K562 (cell line): Measurements from ENCODE around the gene TMEM114. TPM values are rescaled to one million over a fixed set of nuclear protein-coding genes. Genes with fewer than 3 reads are reported as not detected.

Experiments
- ATAC-seq: fragments of 200-7000 bp; cut with Tn5 transposase; 3 replicates; pipeline ENCODE4 v1.9.1; 2020; ENCODE audit warnings: moderate library complexity
- BruUV-seq: library from RNA; stranded (reverse); fragments of 400-500 nt; replicated peaks from 2 replicates; lab custom pipeline; 2021; lab: Mats Ljungman, UMichigan
- CTCF ChIA-PET: fragments of 300-600 bp; formaldehyde crosslinking; extraction: SDS; loops from one replicate; lab custom pipeline; 2021; ENCODE audit warnings: low intra/inter-chr PET ratio; lab: Yijun Ruan, JAX
- POLR2A ChIA-PET: fragments of 300-600, 350-650 bp; sonication (Branson Sonifier 250); formaldehyde crosslinking; extraction: SDS; loops from one replicate; lab custom pipeline; 2021; ENCODE audit warnings: antibody characterized with exemption, inconsistent platforms; lab: Yijun Ruan, JAX
- DNase-seq, 4 experiments: peaks; one replicate each; pipeline versions ENCODE4 v3.0.0 to v3.0.0-alpha.2; 2011 to 2018; ENCODE audit warnings: low spot score in 3 of 4, mixed read lengths in 3 of 4; ENCODE audit errors: extremely low read depth in 1 of 4
- FAIRE-seq: peaks from 2 replicates; lab custom pipeline; 2011; peaks lifted over from hg19 to GRCh38; lab: Jason Lieb, UNC
- H2AFZ ChIP-seq: 2 replicates; pipeline ENCODE4 v1.6.0; 2011; ENCODE audit warnings: low read depth, low read length, control low read depth, inconsistent platforms
- H3K27ac ChIP-seq: fragments of 200-600 bp; 3 replicates; pipeline ENCODE4 v1.8.0; 2011; ENCODE audit warnings: low read depth, mild to moderate bottlenecking, control low read depth, inconsistent platforms, low read length, moderate library complexity, mixed read lengths; ENCODE audit errors: extremely low read depth
- H3K27me3 ChIP-seq, 2 experiments: fragments of 300-600 bp in 1 of 2; 2 replicates in 1 of 2; 3 replicates in 1 of 2; pipeline versions ENCODE4 v1.6.0 to v1.8.0; 2011; ENCODE audit warnings: inconsistent platforms in 2 of 2, low read length in 2 of 2, mild to moderate bottlenecking in 1 of 2, mixed read lengths in 1 of 2, moderate library complexity in 1 of 2; ENCODE audit not compliant: control insufficient read depth in 2 of 2, insufficient read depth in 2 of 2
- H3K36me3 ChIP-seq: fragments of 300-600 bp; 3 replicates; pipeline ENCODE4 v1.8.0; 2011; ENCODE audit warnings: mild to moderate bottlenecking, low read length, inconsistent platforms; ENCODE audit not compliant: control insufficient read depth, insufficient read depth
- H3K4me1 ChIP-seq, 2 experiments: fragments of 200-600 bp in 1 of 2; replicated peaks in 1 of 2; 2 replicates in 1 of 2; 3 replicates in 1 of 2; pipeline versions ENCODE4 v1.5.1 to v1.8.0; 2011; ENCODE audit warnings: inconsistent platforms in 2 of 2, low read length in 2 of 2, mild to moderate bottlenecking in 1 of 2, mixed read lengths in 1 of 2, moderate library complexity in 1 of 2; ENCODE audit not compliant: control insufficient read depth in 2 of 2, insufficient read depth in 2 of 2
- H3K4me2 ChIP-seq: 2 replicates; pipeline ENCODE4 v1.6.1; 2011; ENCODE audit warnings: low read length, control low read depth, inconsistent platforms, mixed read lengths; ENCODE audit not compliant: insufficient read depth
- H3K4me3 ChIP-seq: fragments of 200-600 bp; sonication (generic), shearing (Covaris generic); 2 replicates; pipeline ENCODE4 v1.5.1; 2016; ENCODE audit warnings: control low read depth, inconsistent platforms
- H3K79me2 ChIP-seq: fragments of 200-600 bp; 3 replicates; pipeline ENCODE4 v1.8.0; 2011; ENCODE audit warnings: low read length, inconsistent platforms; ENCODE audit not compliant: control insufficient read depth, insufficient read depth
- H3K9ac ChIP-seq, 2 experiments: 2 replicates each; pipeline versions ENCODE4 v1.6.0 to v1.6.1; 2011; ENCODE audit warnings: low read depth in 2 of 2, low read length in 2 of 2, control low read depth in 1 of 2, inconsistent platforms in 1 of 2, mild to moderate bottlenecking in 1 of 2, mixed read lengths in 1 of 2; ENCODE audit not compliant: insufficient read depth in 1 of 2
- H3K9me1 ChIP-seq: one replicate; pipeline ENCODE4 v1.6.0; 2011; ENCODE audit warnings: inconsistent platforms, mild to moderate bottlenecking, low read length, moderate library complexity; ENCODE audit not compliant: control insufficient read depth, insufficient read depth
- H3K9me3 ChIP-seq: replicated peaks from 2 replicates; pipeline ENCODE4 v1.5.1; 2011; ENCODE audit warnings: low read depth, low read length, inconsistent platforms; ENCODE audit not compliant: control insufficient read depth, insufficient read depth
- H4K20me1 ChIP-seq: replicated peaks from 2 replicates; pipeline ENCODE4 v1.6.1; 2011; ENCODE audit warnings: low read length, inconsistent platforms, mixed read lengths; ENCODE audit not compliant: control insufficient read depth, insufficient read depth
- BCOR ChIP-seq: fragments of 450-650 bp; IDR thresholded peaks from 2 replicates; pipeline ENCODE4 v1.6.1; 2016
- BMI1 ChIP-seq: fragments of 150-350 bp; IDR thresholded peaks from 2 replicates; pipeline ENCODE4 v1.6.1; 2014; ENCODE audit warnings: low read length
- GABPA ChIP-seq: fragments of 200-800 bp; sonication (Bioruptor generic); conservative IDR thresholded peaks from 2 replicates; pipeline ENCODE4 v1.6.1; 2016; ENCODE audit warnings: low read depth, missing genetic modification characterization, missing compliant biosample characterization
- HLTF ChIP-seq: fragments of 450-650 bp; IDR thresholded peaks from 2 replicates; pipeline ENCODE4 v1.6.1; 2016
- KAT7 ChIP-seq: sonication (generic); formaldehyde crosslinking; IDR thresholded peaks from 2 replicates; pipeline ENCODE4 v1.8.0; 2022; ENCODE audit warnings: missing genetic modification reagents, mild to moderate bottlenecking, borderline replicate concordance
- KLF6 ChIP-seq: fragments of 250-450 bp; sonication (Bioruptor Pico); IDR thresholded peaks from 2 replicates; pipeline ENCODE4 v1.4.0; 2020; ENCODE audit warnings: mild to moderate bottlenecking, moderate library complexity, borderline replicate concordance
- MAZ ChIP-seq, 2 experiments: fragments of 450-650 bp in 1 of 2; sonication (generic) in 1 of 2; formaldehyde crosslinking; IDR thresholded peaks in 1 of 2; conservative IDR thresholded peaks in 1 of 2; 2 replicates each; pipeline versions ENCODE4 v1.4.0 to v1.5.0; 2020; ENCODE audit warnings: mild to moderate bottlenecking in 1 of 2, missing genetic modification reagents in 1 of 2
- NFIX ChIP-seq: fragments of 250-450 bp; sonication (Bioruptor Pico); IDR thresholded peaks from 2 replicates; pipeline ENCODE4 v1.4.0; 2020; ENCODE audit warnings: low read depth, mild to moderate bottlenecking, moderate library complexity
- RFX7 ChIP-seq: fragments of 250-450 bp; sonication (Bioruptor Pico); IDR thresholded peaks from 2 replicates; pipeline ENCODE4 v1.5.1; 2021; ENCODE audit warnings: mild to moderate bottlenecking
- SUPT5H ChIP-seq: fragments of 450-650 bp; IDR thresholded peaks from 2 replicates; pipeline ENCODE4 v1.6.1; 2016
- TCFL5 ChIP-seq: fragments of 250-450 bp; sonication (Bioruptor Pico); conservative IDR thresholded peaks from 2 replicates; pipeline ENCODE4 v1.6.1; 2021; ENCODE audit warnings: mild to moderate bottlenecking, moderate library complexity, matching md5 sums
- ZBTB17 ChIP-seq: fragments of 450-650 bp; formaldehyde crosslinking; IDR thresholded peaks from 2 replicates; pipeline ENCODE4 v1.4.0; 2020; ENCODE audit warnings: mild to moderate bottlenecking
- ZNF212 ChIP-seq: fragments of 450-650 bp; formaldehyde crosslinking; IDR thresholded peaks from 2 replicates; pipeline ENCODE4 v1.4.0; 2020; ENCODE audit warnings: mild to moderate bottlenecking
- ZNF507 ChIP-seq: conservative IDR thresholded peaks from 2 replicates; pipeline ENCODE4 v1.6.1; 2017; ENCODE audit warnings: missing genetic modification characterization, missing compliant biosample characterization
- ZSCAN32 ChIP-seq: fragments of 450-650 bp; formaldehyde crosslinking; IDR thresholded peaks from 2 replicates; pipeline ENCODE4 v1.4.0; 2020; ENCODE audit warnings: mild to moderate bottlenecking, moderate library complexity
- in situ Hi-C: fragments of 300-500 bp; cut with MboI; formaldehyde crosslinking; loops from 4 replicates; pipeline ENCODE4 v1.15.0; 2018; ENCODE audit warnings: inconsistent platforms, mixed read lengths
- intact Hi-C: fragments of 100-400 bp; cut with micrococcal nuclease; formaldehyde crosslinking; loops from 2 replicates; pipeline ENCODE4 v1.14.2; 2022
- polyA plus RNA-seq, 8 experiments: library from polyadenylated mRNA; depleted of rRNA in 4 of 8; stranded (reverse) in 5 of 8; unstranded in 3 of 8; fragments of >200 nt; fragmentation: Nextera tagmentation in 2 of 8; fragmentation: Illumina TruSeq in 1 of 8; extraction: Ambion mirVana in 2 of 8; extraction: Trizol in 1 of 8; gene quantifications; 2 replicates each; pipeline versions ENCODE4 v1.2.1 to v1.2.3, GENCODE V29; 2011 to 2014; ENCODE audit warnings: inconsistent platforms in 1 of 8, missing spikeins in 1 of 8
- total RNA-seq, 7 experiments: library from RNA; depleted of rRNA in 6 of 7; stranded (reverse); fragments of >200 nt in 6 of 7; fragmentation: Illumina TruSeq in 2 of 7; extraction: Trizol in 2 of 7; gene quantifications; 2 replicates each; pipeline versions ENCODE4 v1.2.1 to v1.2.3, GENCODE V29; 2011 to 2021; ENCODE audit warnings: low replicate concordance in 1 of 7
- TF ChIP-seq, protein P1 (sequence below): fragments of 450-650 bp; conservative IDR thresholded peaks from 2 replicates; pipeline ENCODE4 v1.6.1; 2016; ENCODE audit warnings: missing genetic modification characterization, low read depth, mild to moderate bottlenecking, missing compliant biosample characterization, moderate library complexity
- TF ChIP-seq, protein P2 (sequence below): fragments of 450-650 bp; formaldehyde crosslinking; IDR thresholded peaks from 2 replicates; pipeline ENCODE4 v1.4.0; 2020; ENCODE audit warnings: mild to moderate bottlenecking, moderate library complexity

The TMEM114 gene
- total and polyA plus RNA-seq, 9 of the 15 experiments (the other 6 are each of a cell fraction or from before 2014, with no cell fraction given): not detected

DNA sequence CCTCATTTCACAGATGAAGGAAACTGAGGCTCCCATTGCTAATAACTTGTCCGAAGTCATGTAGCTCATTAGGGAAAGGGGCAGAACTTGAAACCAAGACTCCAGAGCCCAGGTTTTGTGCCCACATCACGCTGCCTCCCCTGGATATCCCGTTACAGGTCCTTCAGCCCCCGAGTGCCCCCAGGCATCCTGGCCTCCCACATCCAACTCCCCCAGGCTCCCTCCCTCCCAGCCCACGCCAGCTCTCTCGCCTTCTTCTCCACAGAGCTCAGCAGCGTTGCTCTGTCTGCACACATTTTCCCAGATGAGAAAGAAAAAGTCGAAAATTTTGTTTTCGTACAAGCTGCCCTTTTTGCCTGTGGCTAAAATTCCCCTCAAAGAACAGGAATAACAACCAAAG, 16.9 kb upstream of the TMEM114 start (continued):
- TF ChIP-seq, protein P1, sequence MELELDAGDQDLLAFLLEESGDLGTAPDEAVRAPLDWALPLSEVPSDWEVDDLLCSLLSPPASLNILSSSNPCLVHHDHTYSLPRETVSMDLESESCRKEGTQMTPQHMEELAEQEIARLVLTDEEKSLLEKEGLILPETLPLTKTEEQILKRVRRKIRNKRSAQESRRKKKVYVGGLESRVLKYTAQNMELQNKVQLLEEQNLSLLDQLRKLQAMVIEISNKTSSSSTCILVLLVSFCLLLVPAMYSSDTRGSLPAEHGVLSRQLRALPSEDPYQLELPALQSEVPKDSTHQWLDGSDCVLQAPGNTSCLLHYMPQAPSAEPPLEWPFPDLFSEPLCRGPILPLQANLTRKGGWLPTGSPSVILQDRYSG: no peak
- TF ChIP-seq RFX7 (CRISPR knock-in tag) (no peak), GABPA (no peak), ZNF212 (no peak)
- TF ChIP-seq, protein P2, sequence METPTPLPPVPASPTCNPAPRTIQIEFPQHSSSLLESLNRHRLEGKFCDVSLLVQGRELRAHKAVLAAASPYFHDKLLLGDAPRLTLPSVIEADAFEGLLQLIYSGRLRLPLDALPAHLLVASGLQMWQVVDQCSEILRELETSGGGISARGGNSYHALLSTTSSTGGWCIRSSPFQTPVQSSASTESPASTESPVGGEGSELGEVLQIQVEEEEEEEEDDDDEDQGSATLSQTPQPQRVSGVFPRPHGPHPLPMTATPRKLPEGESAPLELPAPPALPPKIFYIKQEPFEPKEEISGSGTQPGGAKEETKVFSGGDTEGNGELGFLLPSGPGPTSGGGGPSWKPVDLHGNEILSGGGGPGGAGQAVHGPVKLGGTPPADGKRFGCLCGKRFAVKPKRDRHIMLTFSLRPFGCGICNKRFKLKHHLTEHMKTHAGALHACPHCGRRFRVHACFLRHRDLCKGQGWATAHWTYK (CRISPR knock-in tag): no peak
- TF ChIP-seq, all 486 proteins: peak for 0

DNA sequence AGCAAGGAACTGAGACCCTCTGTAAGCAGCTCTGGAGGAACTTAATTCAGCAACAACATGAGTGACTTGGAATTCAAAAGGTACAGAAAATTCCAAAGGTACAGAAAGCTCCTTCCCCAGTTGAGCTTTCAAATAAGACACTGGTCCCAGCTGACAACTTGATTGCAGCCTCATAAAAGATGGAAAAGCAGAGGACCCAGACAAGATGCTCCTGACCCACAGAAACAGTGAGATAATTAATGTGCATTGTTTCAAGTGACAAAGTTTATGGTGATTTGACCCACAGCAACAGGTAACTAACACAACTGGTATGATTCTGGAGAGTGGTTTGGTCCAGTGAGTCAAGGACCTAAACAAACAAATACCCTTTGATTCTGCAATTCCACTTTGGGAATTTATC, 15.2 kb upstream of the TMEM114 start:
- CTCF ChIA-PET: no interaction called here
- H3K9me1 ChIP-seq: no peaks in the 10 kb centered on the region
- ATAC-seq (no peak), DNase-seq (no peak), FAIRE-seq (no peak)
- no peaks in the 10 kb centered on the region for H3K36me3 ChIP-seq
- no TSS peak for BruUV-seq
- in situ Hi-C loops: no loop called here
- no peak overlapping the region for H3K4me3 ChIP-seq
- no peaks in the 10 kb centered on the region for H3K79me2 ChIP-seq
- no peak overlapping the region for H3K27ac ChIP-seq
- no peak overlapping the region for H3K4me2 ChIP-seq
- H3K9me3 ChIP-seq: no peaks in the 10 kb centered on the region
- H4K20me1 ChIP-seq: no peaks in the 10 kb centered on the region
- peaks cover 7 to 51% of the 10 kb centered on the region in 2 experiments; a peak in 4 of 5 replicates for H3K27me3 ChIP-seq
- H3K9ac ChIP-seq: no peak overlapping the region
- TF ChIP-seq ZBTB17 (CRISPR knock-in tag) (no peak), BMI1 (no peak), BCOR (no peak), SUPT5H (no peak), KAT7 (CRISPR knock-in tag) (no peak), TCFL5 (CRISPR knock-in tag) (no peak), NFIX (CRISPR knock-in tag) (no peak), MAZ (CRISPR knock-in tag; conservative IDR thresholded peaks at IDR 0.05 in 1 of 2, IDR thresholded peaks at IDR 0.05 in 1 of 2) (no peak), ZSCAN32 (CRISPR knock-in tag) (no peak), KLF6 (CRISPR knock-in tag) (no peak), HLTF (no peak), ZNF507 (tag) (no peak)
- no peaks in the 10 kb centered on the region for H3K4me1 ChIP-seq
- H2AFZ ChIP-seq: no peak overlapping the region
- intact Hi-C loops: no loop called here
- POLR2A ChIA-PET: interaction anchor here (1.0 kb wide), 1 partner anchor 8 kb away, joined by 3 read pairs; no protein-coding TSS in a partner anchor
